ENCODE results near the gene METTL1. TPM values are rescaled to one million over a fixed set of nuclear protein-coding genes. Genes with fewer than 3 reads are reported as not detected.
A peak's percentile ranks its signal among the peaks of the same experiment; 100 is the strongest.

Gene METTL1
- total RNA-seq, 1 donor from 2014 or later: 20.2 TPM

- no peak for ATAC-seq
These were observed 19.3 kb downstream of the METTL1 start for GRCh38 chr12:57752668-57753000.

DNA sequence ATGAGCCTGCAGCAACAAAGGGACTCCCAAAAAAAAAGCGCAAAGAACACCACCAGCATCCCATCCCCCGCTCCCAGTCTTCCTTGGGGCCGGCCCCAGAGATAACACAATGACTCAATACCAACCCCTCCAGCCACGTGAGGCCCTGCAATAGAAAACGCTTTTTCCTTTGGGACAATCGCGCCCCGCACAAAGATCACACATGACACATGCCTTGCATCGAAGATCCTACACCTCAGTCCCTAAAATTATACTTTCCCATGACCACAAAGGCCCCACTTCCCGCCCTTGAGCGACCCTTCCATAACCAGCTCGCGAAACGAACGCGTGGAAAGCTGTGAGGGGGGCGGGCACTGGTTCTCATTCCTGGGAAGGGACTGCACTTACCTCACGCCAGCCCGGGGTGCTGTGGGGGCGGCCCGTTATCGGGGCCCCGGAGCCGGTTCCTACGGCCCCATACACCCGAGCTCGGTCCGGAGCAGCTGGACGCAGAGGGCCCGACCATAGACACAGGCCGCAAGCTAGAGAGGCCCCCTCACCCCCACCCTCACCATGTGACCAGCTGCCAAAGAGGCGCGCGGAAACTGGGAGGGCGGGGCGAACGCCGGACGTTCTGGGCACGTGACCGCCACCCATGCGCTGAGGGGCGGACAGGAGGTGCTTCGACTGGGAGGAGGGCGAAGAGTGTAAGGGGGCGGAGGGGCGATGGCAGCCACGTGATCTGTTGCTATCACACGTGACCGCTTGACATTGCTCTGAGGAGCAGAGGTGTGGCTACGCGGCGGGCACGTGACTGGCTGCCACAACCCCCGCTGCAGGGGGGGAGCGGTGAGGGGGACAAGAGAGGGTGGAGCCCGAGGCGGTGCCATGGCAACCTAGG is 19.9 kb downstream of the METTL1 start, which contains the start of gene CDK4:
Gene CDK4, minus strand, starts transcription at position 523 of the 880 bp plus-strand sequence. CDS start 593 bp downstream, outside the sequence.
- ATAC-seq: peak; percentile 87

GRCh38 chr12:57751432-57751787 is 20.5 kb downstream of the METTL1 start:
- ATAC-seq: no peak

- ATAC-seq: no peak
These were observed 21.1 kb downstream of the METTL1 start for GRCh38 chr12:57750561-57751431.

GRCh38 chr12:57749061-57749460 is 22.8 kb downstream of the METTL1 start:
- ATAC-seq: no peak

DNA sequence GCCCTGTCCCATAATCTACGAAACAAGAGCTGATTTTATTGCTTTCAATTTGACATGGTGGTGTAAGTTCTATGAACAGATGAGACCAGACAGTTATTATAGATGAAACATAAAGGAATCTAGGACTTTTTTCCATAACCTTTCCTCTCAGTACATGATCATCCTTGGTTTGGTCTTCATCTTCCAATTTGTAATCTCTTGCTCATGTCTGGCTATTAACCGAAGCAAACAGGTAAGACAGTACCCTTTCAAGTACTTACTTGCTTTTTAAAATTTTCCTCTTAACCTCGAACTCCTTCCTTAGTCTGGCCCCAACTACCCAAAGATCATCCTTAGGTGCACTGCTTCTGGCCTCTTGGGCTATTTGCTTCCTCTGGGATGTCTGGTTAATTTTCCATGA is 25.9 kb downstream of the METTL1 start:
- no peak for ATAC-seq

DNA sequence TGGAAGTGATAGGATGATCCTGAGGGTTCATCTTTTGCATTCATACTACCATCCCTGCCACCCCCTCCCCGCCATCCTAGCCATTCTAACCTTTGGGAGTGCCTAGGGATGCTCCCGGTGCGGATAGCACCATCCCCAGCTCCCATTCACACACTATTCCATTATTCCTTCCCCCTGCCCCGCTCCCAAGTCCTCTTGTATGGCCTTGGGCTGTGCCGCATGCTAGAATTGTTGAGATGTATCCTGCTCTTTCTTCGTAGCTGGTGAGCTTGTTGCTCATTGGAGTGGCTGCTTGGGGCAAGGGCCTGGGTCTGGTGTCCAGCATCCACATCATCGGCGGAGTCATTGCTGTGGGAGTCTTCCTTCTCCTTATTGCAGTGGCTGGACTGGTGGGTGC is 26.4 kb downstream of the METTL1 start:
- peak; percentile 3 for ATAC-seq

DNA sequence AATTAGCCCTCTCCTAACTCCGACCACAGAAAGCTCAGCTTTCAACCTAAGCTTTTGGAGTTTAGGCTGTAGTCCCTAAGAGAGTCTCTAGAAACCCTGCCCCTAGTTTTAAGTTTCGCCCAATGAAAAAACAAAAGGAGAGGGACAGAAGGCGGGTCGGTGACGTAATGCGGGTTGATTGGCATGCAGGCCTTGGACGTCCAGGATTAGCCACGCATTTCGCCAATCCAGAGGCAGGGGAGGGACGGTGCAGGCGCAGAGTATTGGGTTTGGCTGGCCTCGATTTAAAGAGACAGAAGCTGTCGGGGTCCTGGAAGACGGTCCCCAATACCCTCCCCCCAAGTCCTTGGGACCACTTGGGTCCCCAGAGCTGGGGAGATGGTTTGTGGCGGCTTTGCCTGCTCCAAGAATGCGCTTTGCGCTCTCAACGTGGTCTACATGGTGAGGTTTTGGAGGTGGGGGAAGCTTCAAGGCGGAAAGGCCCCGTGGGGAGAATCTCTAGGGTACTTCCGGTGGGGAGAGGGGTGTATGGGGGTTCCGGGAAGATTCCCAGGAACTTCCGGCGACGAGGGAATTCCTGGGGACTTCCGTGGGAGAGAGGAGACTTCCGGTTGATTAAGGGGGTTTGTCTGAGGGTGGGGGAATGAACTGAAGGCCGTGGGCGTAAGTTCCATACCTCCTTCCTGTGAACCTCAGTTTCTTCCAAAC is 27.0 kb downstream of the METTL1 start, which contains the start of gene TSPAN31:
Gene TSPAN31, plus strand, starts transcription at position 263 of the 708 bp plus-strand sequence. Its CDS starts 116 bp downstream, at position 379.
- peak; percentile 94 for ATAC-seq

DNA sequence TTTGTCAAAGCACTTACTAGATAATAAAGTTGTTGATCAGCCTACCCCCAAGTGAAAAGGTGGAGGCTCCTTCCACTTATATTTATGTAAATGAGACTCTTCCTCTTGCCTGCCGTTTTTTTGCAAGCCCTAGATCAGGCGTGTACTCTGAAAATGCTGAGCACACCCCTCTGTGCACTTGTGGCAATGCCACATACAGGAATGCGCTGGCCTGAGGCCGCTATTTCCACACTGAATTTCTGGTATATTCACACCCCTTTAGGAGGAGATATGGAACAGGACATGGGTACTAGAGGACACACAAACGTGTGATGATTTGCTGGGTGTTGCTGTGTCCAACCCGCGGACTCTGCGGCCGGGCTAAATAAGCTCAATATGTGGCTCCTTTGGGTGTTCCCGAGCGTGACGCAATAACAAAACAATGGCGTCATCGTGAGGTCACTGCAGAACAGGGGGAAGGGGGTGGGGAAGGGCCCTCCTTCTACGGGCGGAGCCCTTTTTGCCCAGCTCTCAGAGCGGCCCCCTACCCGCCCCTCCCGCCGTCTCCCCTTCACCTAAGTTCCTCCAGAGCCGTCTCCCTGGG is 27.6 kb downstream of the METTL1 start:
- ATAC-seq: peak; percentile 76

DNA sequence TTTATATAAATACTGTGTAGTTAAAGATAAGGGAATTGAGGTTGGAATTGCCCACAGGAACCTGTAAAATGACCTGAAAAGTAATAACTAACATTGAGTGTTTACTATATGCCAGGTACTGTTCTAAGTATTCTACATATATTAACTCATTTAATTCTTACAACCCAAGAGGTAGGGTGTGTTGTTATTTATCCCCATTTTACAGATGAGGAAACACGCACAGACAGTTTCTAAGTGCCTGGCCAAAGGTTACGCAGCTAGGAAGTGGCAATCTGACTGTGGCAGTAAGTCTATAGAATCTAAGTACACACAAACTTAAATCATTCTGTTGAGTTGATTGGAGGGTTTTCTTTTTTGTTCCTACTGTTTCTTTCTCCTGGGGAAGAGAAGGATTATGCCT is 28.1 kb downstream of the METTL1 start:
- ATAC-seq: no peak

- ATAC-seq: peak; percentile 12
These were observed 29.8 kb downstream of the METTL1 start for GRCh38 chr12:57741844-57742738.

- ATAC-seq: no peak
These were observed 30.5 kb downstream of the METTL1 start for GRCh38 chr12:57741413-57741789.

GRCh38 chr12:57740656-57741412 is 31.1 kb downstream of the METTL1 start:
- no peak for ATAC-seq

- ATAC-seq: no peak
These were observed 31.9 kb downstream of the METTL1 start for GRCh38 chr12:57739914-57740538.

DNA sequence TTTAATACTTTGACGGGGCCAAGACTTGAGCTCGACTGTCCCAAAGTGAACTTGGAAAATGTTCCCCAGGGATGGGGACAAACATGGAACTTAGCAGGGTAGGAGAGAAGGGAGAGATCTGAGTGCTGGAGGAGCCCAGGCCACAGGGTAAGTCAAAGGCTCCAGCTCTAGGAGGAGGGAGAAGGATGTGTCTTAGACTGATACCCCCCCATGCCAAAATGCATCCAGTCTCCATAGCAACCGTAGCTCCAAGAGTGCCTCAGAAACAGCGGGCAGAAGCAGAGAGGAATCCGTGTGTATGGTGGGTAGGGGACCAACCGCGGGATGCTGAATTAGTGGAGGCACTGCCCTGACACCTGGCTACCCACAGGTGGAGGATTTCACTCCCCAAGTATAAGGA is 32.5 kb downstream of the METTL1 start:
- no peak for ATAC-seq

GRCh38 chr12:57738661-57739237 is 33.2 kb downstream of the METTL1 start, which contains the start of gene AGAP2:
AGAP2 (minus strand) TSS chr12:57738742; CDS start chr12:57738246, 496 bp downstream.
- ATAC-seq: no peak

GRCh38 chr12:57737467-57738460 is 34.1 kb downstream of the METTL1 start:
- ATAC-seq: no peak
